HG03039 (cell line): Measurements from ENCODE around the gene DPEP3.
A peak's percentile ranks its signal among the peaks of the same experiment; 100 is the strongest.

ENCODE experiments used
- ATAC-seq: cut with Tn5 transposase; IDR thresholded peaks from one replicate; pipeline ENCODE4 v1.9.1; 2021; ENCODE audit warnings: mild to moderate bottlenecking, moderate library complexity; ENCODE audit not compliant: unreplicated experiment

DPEP3 gene

GRCh38 chr16:67967183-67967957 is 12.9 kb downstream of the DPEP3 start:
- peak; percentile 3 for ATAC-seq

GRCh38 chr16:67966549-67967182 is 13.6 kb downstream of the DPEP3 start:
- ATAC-seq: no peak

GRCh38 chr16:67965668-67966548 is 14.4 kb downstream of the DPEP3 start:
- no peak for ATAC-seq

- no peak for ATAC-seq
Measured at GRCh38 chr16:67964477-67965131, 15.7 kb downstream of the DPEP3 start.

GRCh38 chr16:67963662-67964321 is 16.5 kb downstream of the DPEP3 start:
- no peak for ATAC-seq

- no peak for ATAC-seq
Measured at GRCh38 chr16:67963292-67963661, 17.0 kb downstream of the DPEP3 start.

GRCh38 chr16:67962135-67962534 is 18.2 kb downstream of the DPEP3 start:
- no peak for ATAC-seq

GRCh38 chr16:67961551-67961957 is 18.7 kb downstream of the DPEP3 start:
- no peak for ATAC-seq

GRCh38 chr16:67959536-67960329 is 20.6 kb downstream of the DPEP3 start:
- ATAC-seq: no peak

GRCh38 chr16:67957622-67958021 is 22.7 kb downstream of the DPEP3 start:
- no peak for ATAC-seq

GRCh38 chr16:67954421-67955196 is 25.7 kb downstream of the DPEP3 start:
- ATAC-seq: no peak

- ATAC-seq: no peak
Measured at GRCh38 chr16:67953641-67954375, 26.5 kb downstream of the DPEP3 start.

- no peak for ATAC-seq
Measured at GRCh38 chr16:67951485-67951884, 28.8 kb downstream of the DPEP3 start.

GRCh38 chr16:67950335-67950843 is 29.9 kb downstream of the DPEP3 start:
- no peak for ATAC-seq

- ATAC-seq: no peak
Measured at GRCh38 chr16:67949645-67950044, 30.7 kb downstream of the DPEP3 start.

GRCh38 chr16:67948015-67948414 is 32.3 kb downstream of the DPEP3 start:
- no peak for ATAC-seq

- ATAC-seq: no peak
Measured at GRCh38 chr16:67946966-67947558, 33.2 kb downstream of the DPEP3 start.

- no peak for ATAC-seq
Measured at GRCh38 chr16:67946128-67946569, 34.1 kb downstream of the DPEP3 start.
